GM18511 (cell line): ENCODE data around the gene LYPD1.
"Not testable (repeated sequence)": the region's sequence is repeated elsewhere in the genome, so short reads cannot be mapped to it uniquely, and the experiment has no call there.

ENCODE experiments used
- ATAC-seq: cut with Tn5 transposase; IDR thresholded peaks from one replicate; pipeline ENCODE4 v1.9.1; 2021; ENCODE audit warnings: mild to moderate bottlenecking, moderate library complexity; ENCODE audit not compliant: unreplicated experiment

LYPD1 gene

GRCh38 chr2:132669908-132670495 is at the start of gene LYPD1:
Gene LYPD1, minus strand, starts transcription at chr2:132670205. Its CDS starts 273 bp downstream, at chr2:132669932.
- ATAC-seq = no peak

GRCh38 chr2:132719480-132719879 is 49.5 kb upstream of the LYPD1 start:
- ATAC-seq = no peak

- ATAC-seq = no peak
Observed at GRCh38 chr2:132716954-132717353, 46.9 kb upstream of the LYPD1 start.

GRCh38 chr2:132715386-132716351 is 45.7 kb upstream of the LYPD1 start:
- ATAC-seq = peak; percentile 93

GRCh38 chr2:132703396-132703795 is 33.4 kb upstream of the LYPD1 start:
- ATAC-seq = no peak

GRCh38 chr2:132701810-132702209 is 31.8 kb upstream of the LYPD1 start:
- no peak for ATAC-seq

GRCh38 chr2:132699802-132700201 is 29.8 kb upstream of the LYPD1 start:
- not testable (repeated sequence) for ATAC-seq

- peak; percentile 52 for ATAC-seq
Observed at GRCh38 chr2:132698347-132698746, 28.3 kb upstream of the LYPD1 start.

- no peak for ATAC-seq
Observed at GRCh38 chr2:132697556-132698205, 27.7 kb upstream of the LYPD1 start.

GRCh38 chr2:132692816-132693215 is 22.8 kb upstream of the LYPD1 start:
- ATAC-seq = no peak

- ATAC-seq = no peak
Observed at GRCh38 chr2:132691556-132691955, 21.6 kb upstream of the LYPD1 start.

- ATAC-seq = no peak
Observed at GRCh38 chr2:132690664-132691303, 20.8 kb upstream of the LYPD1 start.

- ATAC-seq = no peak
Observed at GRCh38 chr2:132681766-132682165, 11.8 kb upstream of the LYPD1 start.

GRCh38 chr2:132680544-132680943 is 10.5 kb upstream of the LYPD1 start:
- no peak for ATAC-seq

GRCh38 chr2:132678483-132678882 is 8.5 kb upstream of the LYPD1 start:
- ATAC-seq = no peak

- ATAC-seq = no peak
Observed at GRCh38 chr2:132677661-132678060, 7.7 kb upstream of the LYPD1 start.

- ATAC-seq = no peak
Observed at GRCh38 chr2:132676999-132677398, 7.0 kb upstream of the LYPD1 start.

- no peak for ATAC-seq
Observed at GRCh38 chr2:132671151-132671835, 1.3 kb upstream of the LYPD1 start.

- no peak for ATAC-seq
Observed at GRCh38 chr2:132670496-132671150, 618 bp upstream of the LYPD1 start.
